ENCODE measurements around the gene DUSP22. TPM values are rescaled to one million over a fixed set of nuclear protein-coding genes. Genes with fewer than 3 reads are reported as not detected.

DUSP22 gene
- total RNA-seq, 1 experiment from 2014 or later = 19.2 TPM

GRCh38 chr6:273551-274058 lies 18.7 kb upstream of the DUSP22 start:
- no peak overlapping the region for H2AFZ ChIP-seq (ENCODE audit: low read depth, low read length, poor library complexity, severe bottlenecking)

More at GRCh38 chr6:273551-274058, 18.7 kb upstream of the DUSP22 start:
- CTCF ChIA-PET = no interaction called here
- Histone ChIP-seq H3K36me3 (ENCODE audit: control insufficient read depth in 1 of 2, insufficient read depth in 2 of 2, low read length in 2 of 2) (no peaks in the 10 kb centered on the region), H3K9me3 (ENCODE audit: control insufficient read depth in 1 of 2, insufficient read depth in 1 of 2, low read depth in 1 of 2, low read length in 2 of 2) (no peaks in the 10 kb centered on the region), H3K79me2 (ENCODE audit: insufficient read depth, low read length) (no peaks in the 10 kb centered on the region), H4K20me1 (ENCODE audit: insufficient read depth) (no peaks in the 10 kb centered on the region), H3K4me3 (replicated peaks in 1 of 2; ENCODE audit: low read depth in 1 of 2, low read length in 2 of 2) (no peak overlapping the region), H3K9ac (ENCODE audit: low read length) (no peak overlapping the region), H3K27ac (ENCODE audit: low read depth, low read length) (no peak overlapping the region), H3K27me3 (ENCODE audit: insufficient read depth, low read length) (no peaks in the 10 kb centered on the region), H3K4me1 (ENCODE audit: control insufficient read depth in 1 of 2, insufficient read depth in 2 of 2, low read length in 2 of 2) (no peaks in the 10 kb centered on the region), H3K9me2 (ENCODE audit: insufficient read depth) (no peaks in the 10 kb centered on the region), H3K4me2 (ENCODE audit: low read length) (no peak overlapping the region)
- BruUV-seq (replicated peaks) = no TSS peak
- intact Hi-C loops (cut with micrococcal nuclease) = no loop called here
- TF ChIP-seq CBX3 (IDR thresholded peaks at IDR 0.05; ENCODE audit: low read depth) = no peak
- no peak for TF ChIP-seq ZFX (IDR thresholded peaks at IDR 0.05)
- no peak for TF ChIP-seq CTCF (IDR thresholded peaks at IDR 0.05 in 2 of 3, conservative IDR thresholded peaks at IDR 0.05 in 1 of 3; ENCODE audit: borderline replicate concordance in 1 of 3, insufficient read depth in 1 of 3, low read depth in 2 of 3, low read length in 2 of 3)
- no peak for TF ChIP-seq REST (IDR thresholded peaks at IDR 0.05; ENCODE audit: low read depth)
- TF ChIP-seq EGR1 (IDR thresholded peaks at IDR 0.05; ENCODE audit: low read depth) = no peak
- no peak for TF ChIP-seq EZH2phosphoT487 (IDR thresholded peaks at IDR 0.05; ENCODE audit: borderline replicate concordance)
- no peak for TF ChIP-seq ATF3 (IDR thresholded peaks at IDR 0.05)
- no peak for TF ChIP-seq JUND (IDR thresholded peaks at IDR 0.05)
- no peak for TF ChIP-seq MAX (IDR thresholded peaks at IDR 0.05)
- TF ChIP-seq POLR2A (IDR thresholded peaks at IDR 0.05; ENCODE audit: borderline replicate concordance, extremely low read depth, insufficient read depth, insufficient read length) = no peak
- TF ChIP-seq ELF1 (IDR thresholded peaks at IDR 0.05; ENCODE audit: borderline replicate concordance, low read depth) = no peak
- TF ChIP-seq FOSL1 (IDR thresholded peaks at IDR 0.05; ENCODE audit: low read depth) = no peak
- no peak for TF ChIP-seq POLR2AphosphoS5 (IDR thresholded peaks at IDR 0.05; ENCODE audit: low read depth, low read length)
- no peak for TF ChIP-seq ZBTB33 (IDR thresholded peaks at IDR 0.05; ENCODE audit: extremely low read depth, insufficient replicate concordance, low read length)
- TF ChIP-seq ZNF274 (IDR thresholded peaks at IDR 0.05; ENCODE audit: low read depth, low read length) = no peak
- TF ChIP-seq TCF7L2 (IDR thresholded peaks at IDR 0.05; ENCODE audit: borderline replicate concordance, extremely low read depth, insufficient read depth, insufficient read length) = no peak
- no peak for TF ChIP-seq SIN3A (IDR thresholded peaks at IDR 0.05; ENCODE audit: low read depth)
- no peak for TF ChIP-seq SRF (IDR thresholded peaks at IDR 0.05; ENCODE audit: low read depth)
- no peak for TF ChIP-seq RAD21 (IDR thresholded peaks at IDR 0.05; ENCODE audit: low read depth)
- DNase-seq (ENCODE audit: low read depth, low spot score) = no peak
- POLR2A ChIA-PET = no interaction called here
- ATAC-seq = no peak
- RAD21 ChIA-PET (ENCODE audit: low non-redundant PET in 1 of 2, low total read pairs in 2 of 2, uncharacterized antibody in 2 of 2, unreplicated experiment in 2 of 2) = no interaction called here
